DMS53 (cell line): ENCODE measurements around the gene APOL3.
"Not testable (repeated sequence)": the region's sequence is repeated elsewhere in the genome, so short reads cannot be mapped to it uniquely, and the experiment has no call there.

Experiments
- DNase-seq: peaks from one replicate; lab custom pipeline; 2025; lab: John Stamatoyannopoulos, UW

The APOL3 gene

GRCh38 chr22:36134182-36134581, 26.4 kb downstream of the APOL3 start:
- DNase-seq, result no peak

GRCh38 chr22:36131907-36132306, 28.6 kb downstream of the APOL3 start:
- no peak for DNase-seq

- no peak for DNase-seq
These were observed 30.8 kb downstream of the APOL3 start for GRCh38 chr22:36129486-36130388.

- DNase-seq, result no peak
These were observed 31.5 kb downstream of the APOL3 start for GRCh38 chr22:36129071-36129470.

GRCh38 chr22:36125994-36126531, 34.5 kb downstream of the APOL3 start:
- DNase-seq, result no peak

- peak; percentile 0 for DNase-seq
These were observed 35.1 kb downstream of the APOL3 start for GRCh38 chr22:36125434-36125833.

GRCh38 chr22:36124666-36125065, 35.9 kb downstream of the APOL3 start:
- peak; percentile 0 for DNase-seq

- DNase-seq, result peak; percentile 93
These were observed 36.6 kb downstream of the APOL3 start for GRCh38 chr22:36123673-36124630.

GRCh38 chr22:36120621-36121351, 39.8 kb downstream of the APOL3 start:
- not testable (repeated sequence) for DNase-seq

GRCh38 chr22:36117053-36117554, 43.5 kb downstream of the APOL3 start:
- DNase-seq, result peak; percentile 25

GRCh38 chr22:36116127-36116526, 44.4 kb downstream of the APOL3 start:
- no peak for DNase-seq

- DNase-seq, result no peak
These were observed 47.4 kb downstream of the APOL3 start for GRCh38 chr22:36113121-36113520.

- no peak for DNase-seq
These were observed 49.2 kb downstream of the APOL3 start for GRCh38 chr22:36111316-36111715.

- no peak for DNase-seq
These were observed 50.2 kb downstream of the APOL3 start for GRCh38 chr22:36110306-36110881.

- no peak for DNase-seq
These were observed 53.1 kb downstream of the APOL3 start for GRCh38 chr22:36107436-36107835.

GRCh38 chr22:36106910-36107309, 53.6 kb downstream of the APOL3 start:
- no peak for DNase-seq

- no peak for DNase-seq
These were observed 55.6 kb downstream of the APOL3 start for GRCh38 chr22:36104988-36105387.

GRCh38 chr22:36104435-36104834, 56.1 kb downstream of the APOL3 start:
- DNase-seq, result no peak

- DNase-seq, result no peak
These were observed 56.7 kb downstream of the APOL3 start for GRCh38 chr22:36103891-36104290.

GRCh38 chr22:36102995-36103394, 57.6 kb downstream of the APOL3 start:
- DNase-seq, result no peak

- no peak for DNase-seq
These were observed 58.8 kb downstream of the APOL3 start for GRCh38 chr22:36101756-36102155.
